Upper lobe of right lung (tissue), 1 donor: Measurements from ENCODE around the gene SUGCT. TPM values are rescaled to one million over a fixed set of nuclear protein-coding genes. Genes with fewer than 3 reads are reported as not detected.

ENCODE experiments used
- ATAC-seq: fragments of 200-7000 bp; cut with Tn5 transposase; one replicate; pipeline ENCODE4 v1.9.1; 2020; ENCODE audit warnings: mild to moderate bottlenecking, moderate library complexity
- DNase-seq: peaks from one replicate; pipeline ENCODE4 v3.0.0-alpha.2; 2020
- H3K27ac ChIP-seq: fragments of 200-600 bp; one replicate; pipeline ENCODE4 v1.8.0; 2022
- H3K27me3 ChIP-seq: fragments of 200-600 bp; one replicate; pipeline ENCODE4 v1.8.0; 2022; ENCODE audit warnings: mild to moderate bottlenecking
- H3K36me3 ChIP-seq: fragments of 200-600 bp; one replicate; pipeline ENCODE4 v1.8.0; 2022
- H3K4me1 ChIP-seq: fragments of 200-600 bp; one replicate; pipeline ENCODE4 v1.8.0; 2022
- H3K4me3 ChIP-seq: fragments of 200-600 bp; one replicate; pipeline ENCODE4 v1.8.0; 2022; ENCODE audit warnings: mild to moderate bottlenecking
- H3K9me3 ChIP-seq: fragments of 200-600 bp; one replicate; pipeline ENCODE4 v1.8.0; 2022
- CTCF ChIP-seq: fragments of 200-600 bp; IDR thresholded peaks from one replicate; pipeline ENCODE4 v1.8.0; 2022; ENCODE audit warnings: antibody characterized with exemption
- intact Hi-C: fragments of 100-400 bp; cut with DNase I; formaldehyde crosslinking; loops from one replicate; pipeline ENCODE4 v1.11.0; 2022
- total RNA-seq: library from RNA; stranded (reverse); fragmentation: NEBNext Ultra II Directional; extraction: Animal tissue kit (Norgen Biotek cat#: 25700); gene quantifications from one replicate; pipeline ENCODE4 v1.2.1, GENCODE V29; 2021
- donor health status: DM: no; HTN: yes; CAD: no; lungs with severe emphysema.

The SUGCT gene
- total RNA-seq, 1 donor from 2014 or later: 4.1 TPM

GRCh38 chr7:40870108-40870507, 735.3 kb downstream of the SUGCT start:
- Histone ChIP-seq H3K27ac (no peak overlapping the region), H3K9me3 (no peaks in the 10 kb centered on the region), H3K4me1 (no peaks in the 10 kb centered on the region), H3K4me3 (no peak overlapping the region), H3K27me3 (no peaks in the 10 kb centered on the region), H3K36me3 (no peaks in the 10 kb centered on the region)
- intact Hi-C loops: no loop called here
- ATAC-seq (no peak), DNase-seq (no peak)
- TF ChIP-seq CTCF: no peak

DNA sequence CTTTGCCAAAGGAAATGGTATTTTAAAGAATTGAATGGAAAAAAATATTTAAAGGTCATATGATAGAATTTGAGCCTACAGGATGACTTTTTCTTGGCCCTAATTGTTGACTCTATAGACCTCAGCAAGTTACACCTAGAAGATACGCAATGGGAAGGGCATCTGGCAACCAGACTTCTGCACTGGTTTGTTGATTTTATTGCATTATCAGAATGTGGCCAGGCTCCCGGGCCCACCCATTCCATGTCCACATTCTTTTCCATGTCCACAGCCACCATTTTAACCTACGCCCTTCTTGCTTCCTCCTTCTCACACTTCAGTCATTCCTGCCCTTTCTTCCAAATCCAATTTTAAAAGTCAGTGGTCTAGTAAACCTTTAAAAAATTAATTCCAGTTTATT, 738.4 kb downstream of the SUGCT start:
- Histone ChIP-seq H3K27ac (no peak overlapping the region), H3K4me1 (no peaks in the 10 kb centered on the region), H3K36me3 (no peaks in the 10 kb centered on the region), H3K4me3 (no peak overlapping the region), H3K27me3 (no peaks in the 10 kb centered on the region), H3K9me3 (no peaks in the 10 kb centered on the region)
- TF ChIP-seq CTCF: no peak
- intact Hi-C loops: no loop called here
- no peak for ATAC-seq
- DNase-seq: no peak

DNA sequence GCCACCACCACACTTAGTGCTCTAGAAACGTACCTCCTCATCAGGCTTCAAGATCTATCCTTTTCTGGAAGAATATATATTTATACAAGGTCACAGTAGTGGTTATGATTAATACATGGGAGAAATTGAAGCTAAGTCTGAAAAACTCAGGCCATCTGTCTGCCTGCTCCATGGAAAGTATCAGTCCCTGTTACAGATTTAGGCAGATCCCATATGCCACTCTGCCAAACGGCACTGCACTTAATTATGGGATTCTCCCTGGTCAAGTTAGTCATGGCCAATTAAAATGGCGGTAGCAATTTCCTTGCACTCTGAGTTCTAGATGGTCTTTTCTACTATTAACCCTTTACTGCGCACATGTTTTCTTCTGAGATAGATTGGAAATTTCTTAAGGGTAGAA, 740.0 kb downstream of the SUGCT start:
- Histone ChIP-seq H3K27me3 (no peaks in the 10 kb centered on the region), H3K36me3 (no peaks in the 10 kb centered on the region), H3K4me1 (no peaks in the 10 kb centered on the region), H3K4me3 (no peak overlapping the region), H3K9me3 (no peaks in the 10 kb centered on the region), H3K27ac (no peak overlapping the region)
- DNase-seq (no peak), ATAC-seq (no peak)
- TF ChIP-seq CTCF: no peak
- intact Hi-C loops: no loop called here

DNA sequence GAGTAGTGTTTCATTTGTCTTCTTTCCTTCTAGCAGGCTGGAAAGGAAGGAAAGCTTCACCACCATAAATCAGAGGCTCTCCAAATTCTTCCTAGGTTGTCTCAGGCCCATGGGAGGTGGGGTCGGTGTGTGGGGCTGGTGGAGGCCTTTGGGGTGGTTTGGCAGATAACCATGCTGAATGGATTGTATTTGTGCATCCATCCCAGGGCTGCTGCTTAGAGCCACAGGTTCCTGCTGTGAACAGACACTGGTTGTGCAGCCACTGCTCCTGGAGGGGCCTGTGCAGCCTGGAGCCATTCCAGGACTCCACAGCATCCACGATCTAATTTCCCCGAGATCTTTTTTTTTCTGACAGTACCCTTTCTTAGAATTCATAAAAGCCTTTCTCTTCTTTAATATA, 741.8 kb downstream of the SUGCT start:
- intact Hi-C loops: no loop called here

GRCh38 chr7:40879941-40880543, 745.2 kb downstream of the SUGCT start:
- Histone ChIP-seq H3K9me3 (no peaks in the 10 kb centered on the region), H3K4me1 (no peaks in the 10 kb centered on the region), H3K36me3 (no peaks in the 10 kb centered on the region), H3K27me3 (no peaks in the 10 kb centered on the region), H3K4me3 (no peak overlapping the region), H3K27ac (no peak overlapping the region)
- TF ChIP-seq CTCF: no peak
- intact Hi-C loops: no loop called here
- DNase-seq: no peak
- ATAC-seq: no peak

More for the DNA sequence above, 741.8 kb downstream of the SUGCT start:
- no peak overlapping the region for H3K4me3 ChIP-seq
- no peak for TF ChIP-seq CTCF
- H3K9me3 ChIP-seq: no peaks in the 10 kb centered on the region
- ATAC-seq (no peak), DNase-seq (no peak)
- no peak overlapping the region for H3K27ac ChIP-seq
- no peaks in the 10 kb centered on the region for H3K4me1 ChIP-seq
- no peaks in the 10 kb centered on the region for H3K27me3 ChIP-seq
- no peaks in the 10 kb centered on the region for H3K36me3 ChIP-seq

GRCh38 chr7:40880581-40880980, 745.8 kb downstream of the SUGCT start:
- no peaks in the 10 kb centered on the region for H3K36me3 ChIP-seq
- ATAC-seq: no peak
- intact Hi-C loops: no loop called here

More at GRCh38 chr7:40880581-40880980, 745.8 kb downstream of the SUGCT start:
- no peak for TF ChIP-seq CTCF
- Histone ChIP-seq H3K4me1 (no peaks in the 10 kb centered on the region), H3K27ac (no peak overlapping the region), H3K9me3 (no peaks in the 10 kb centered on the region), H3K4me3 (no peak overlapping the region), H3K27me3 (no peaks in the 10 kb centered on the region)
- no peak for DNase-seq
